Ovary (tissue), 9 donors: Measurements from ENCODE around the gene RFX3. TPM values are rescaled to one million over a fixed set of nuclear protein-coding genes. Genes with fewer than 3 reads are reported as not detected.

Source experiments
- DNase-seq, 5 donors: peaks; one replicate each; pipeline ENCODE4 v3.0.0-alpha.2; 2019 to 2020
- H3K27ac ChIP-seq, 2 donors: fragments of 200-600 bp; one replicate each; pipeline versions ENCODE4 v1.5.1 to v1.8.0; 2019 to 2022
- H3K27me3 ChIP-seq: fragments of 200-600 bp; one replicate; pipeline ENCODE4 v1.8.0; 2022
- H3K36me3 ChIP-seq: fragments of 200-600 bp; sonication (generic); one replicate; pipeline ENCODE4 v1.5.1; 2019
- H3K4me1 ChIP-seq: one replicate; pipeline ENCODE4 v1.8.1; 2013; ENCODE audit warnings: mild to moderate bottlenecking, moderate library complexity; ENCODE audit not compliant: insufficient read depth
- H3K4me3 ChIP-seq: fragments of 200-600 bp; sonication (generic); one replicate; pipeline ENCODE4 v1.5.1; 2017
- H3K9me3 ChIP-seq, 2 donors: fragments of 200-600 bp in 1 of 2; sonication (generic) in 1 of 2; one replicate each; pipeline versions ENCODE4 v1.5.1 to v1.8.1; 2013 to 2019; ENCODE audit warnings: mild to moderate bottlenecking in 1 of 2, moderate library complexity in 1 of 2
- EP300 ChIP-seq: sonication (generic); formaldehyde crosslinking; IDR thresholded peaks from one replicate; pipeline ENCODE4 v1.6.1; 2017; ENCODE audit warnings: antibody characterized with exemption
- POLR2A ChIP-seq: fragments of 450-650 bp; IDR thresholded peaks from one replicate; pipeline ENCODE4 v1.6.1; 2017; ENCODE audit warnings: antibody characterized with exemption, mild to moderate bottlenecking, moderate library complexity
- WGBS, 3 donors: extraction: QIAGEN DNeasy Blood & Tissue Kit in 1 of 3; methylation state at CpG; one replicate each; pipeline versions ENCODE4 v1.1.5 to v1.1.7; 2013 to 2017; 5-methylcytosine and 5-hydroxymethylcytosine counted together
- intact Hi-C, 4 donors: fragments of 100-400 bp; cut with DNase I; formaldehyde crosslinking; loops; one replicate each; pipeline versions ENCODE4 v1.11.0 to v1.15.1; 2022 to 2023
- polyA plus RNA-seq, 2 donors: library from polyadenylated mRNA; stranded (reverse); fragments of 200-250 nt in 1 of 2; fragments of 350-450 nt in 1 of 2; fragmentation: Illumina TruSeq in 1 of 2; extraction: RNeasy Lipid Tissue Mini Kit (QIAGEN cat#74804) in 1 of 2; gene quantifications; one replicate each; pipeline ENCODE4 v1.2.3, GENCODE V29; 2013 to 2014
- total RNA-seq, 7 donors: library from RNA; depleted of rRNA in 2 of 7; stranded (reverse); fragments of >200 nt in 2 of 7; fragmentation: NEBNext Ultra II Directional in 3 of 7; extraction: Animal tissue kit (Norgen Biotek cat#: 25700) in 3 of 7; gene quantifications; one replicate each; pipeline versions ENCODE4 v1.1.0 to v1.2.4, GENCODE V29; 2016 to 2023
- TF ChIP-seq, protein P1 (sequence below), 3 donors: fragments of 450-650 bp in 2 of 3; fragments of 200-600 bp in 1 of 3; IDR thresholded peaks; one replicate each; pipeline versions ENCODE4 v1.5.1 to v1.8.0; 2016 to 2022; ENCODE audit warnings: antibody characterized with exemption in 3 of 3, mild to moderate bottlenecking in 1 of 3
- donor health status: DM: no; HTN: no; CAD: no; lungs with moderate emphysema.
- donor health status: DM: no; HTN: no; CAD: no.
- donor health status: Bipolar disorder and iron deficiency.
- donor health status: DM: yes; HTN: yes; CAD: no.
- donor health status: DM: no; HTN: no; CAD: no.
- donor health status: DM: yes; HTN: yes; CAD: no.

Gene RFX3
- total and polyA plus RNA-seq, 9 donors = 2.6 to 22.7 (median 15.4) TPM

DNA sequence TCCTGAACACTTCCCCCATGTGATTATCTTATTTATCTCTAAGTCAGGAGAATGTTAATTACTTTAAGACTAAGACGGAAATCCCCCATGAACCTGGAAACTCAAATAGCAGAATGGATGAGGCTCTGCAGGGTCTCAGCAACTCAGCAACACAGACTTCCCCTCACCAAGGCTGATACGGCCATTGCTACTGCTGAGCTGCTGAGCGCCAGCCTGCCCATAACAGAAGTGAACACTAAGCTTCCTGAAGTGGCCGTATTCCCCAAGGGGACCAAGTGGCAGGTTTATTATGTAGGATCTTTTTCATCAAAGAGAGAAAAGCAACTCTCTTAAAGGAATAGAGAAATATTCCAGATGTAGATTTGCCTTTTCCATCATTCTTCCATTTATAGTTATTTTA, 311.1 kb downstream of the RFX3 start:
- no peak overlapping the region for H3K27ac ChIP-seq
- no peaks in the 10 kb centered on the region for H3K4me1 ChIP-seq
- intact Hi-C loops = no loop called here
- TF ChIP-seq, protein P1, sequence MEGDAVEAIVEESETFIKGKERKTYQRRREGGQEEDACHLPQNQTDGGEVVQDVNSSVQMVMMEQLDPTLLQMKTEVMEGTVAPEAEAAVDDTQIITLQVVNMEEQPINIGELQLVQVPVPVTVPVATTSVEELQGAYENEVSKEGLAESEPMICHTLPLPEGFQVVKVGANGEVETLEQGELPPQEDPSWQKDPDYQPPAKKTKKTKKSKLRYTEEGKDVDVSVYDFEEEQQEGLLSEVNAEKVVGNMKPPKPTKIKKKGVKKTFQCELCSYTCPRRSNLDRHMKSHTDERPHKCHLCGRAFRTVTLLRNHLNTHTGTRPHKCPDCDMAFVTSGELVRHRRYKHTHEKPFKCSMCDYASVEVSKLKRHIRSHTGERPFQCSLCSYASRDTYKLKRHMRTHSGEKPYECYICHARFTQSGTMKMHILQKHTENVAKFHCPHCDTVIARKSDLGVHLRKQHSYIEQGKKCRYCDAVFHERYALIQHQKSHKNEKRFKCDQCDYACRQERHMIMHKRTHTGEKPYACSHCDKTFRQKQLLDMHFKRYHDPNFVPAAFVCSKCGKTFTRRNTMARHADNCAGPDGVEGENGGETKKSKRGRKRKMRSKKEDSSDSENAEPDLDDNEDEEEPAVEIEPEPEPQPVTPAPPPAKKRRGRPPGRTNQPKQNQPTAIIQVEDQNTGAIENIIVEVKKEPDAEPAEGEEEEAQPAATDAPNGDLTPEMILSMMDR (IDR thresholded peaks at IDR 0.05) = no peak
- TF ChIP-seq EP300 (no peak), POLR2A (no peak)
- H3K36me3 ChIP-seq = no peaks in the 10 kb centered on the region
- H3K9me3 ChIP-seq = no peaks in the 10 kb centered on the region
- no peak for DNase-seq
- no peaks in the 10 kb centered on the region for H3K27me3 ChIP-seq
- 44 to 52% (median 47%) methylated on average over 4 of the region's 4 CpGs for WGBS, 3 donors
- H3K4me3 ChIP-seq = no peak overlapping the region

DNA sequence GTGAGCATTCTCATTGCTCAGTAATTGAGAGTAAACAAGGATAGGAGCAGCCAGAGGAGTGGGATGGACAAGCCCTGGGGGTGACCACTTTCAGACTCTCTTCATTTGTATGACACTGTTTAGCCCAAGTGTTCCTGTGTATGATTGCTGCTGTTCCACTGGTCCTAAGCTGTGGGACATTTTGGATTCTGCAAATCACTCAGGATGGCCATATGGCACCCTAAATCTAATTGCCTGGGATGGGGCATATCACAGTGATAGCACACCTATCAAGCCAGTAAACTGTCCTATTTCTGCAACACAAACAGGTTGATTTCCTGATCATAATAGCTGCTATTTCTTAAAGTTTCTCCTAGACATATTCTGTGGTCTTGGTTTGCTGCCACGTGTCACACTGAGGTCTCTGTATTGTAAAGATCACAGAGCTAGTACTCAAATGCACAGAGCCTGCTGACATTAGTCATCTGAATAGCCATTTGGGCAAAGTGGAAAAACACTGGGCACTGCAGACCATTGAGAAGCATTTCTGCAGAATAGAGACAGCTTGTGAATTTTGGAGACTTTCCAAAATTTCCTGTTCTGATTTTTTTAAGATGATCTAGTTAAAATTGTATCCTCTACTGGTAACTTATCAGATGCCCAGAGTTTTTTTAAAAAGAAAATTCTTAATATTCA, 320.2 kb downstream of the RFX3 start:
- no peak for DNase-seq
- H3K36me3 ChIP-seq = no peaks in the 10 kb centered on the region
- H3K9me3 ChIP-seq = no peaks in the 10 kb centered on the region
- no peak overlapping the region for H3K27ac ChIP-seq
- intact Hi-C loops = no loop called here
- no peaks in the 10 kb centered on the region for H3K4me1 ChIP-seq
- H3K27me3 ChIP-seq = no peaks in the 10 kb centered on the region
- TF ChIP-seq POLR2A (no peak), EP300 (no peak)
- TF ChIP-seq, protein P1 (IDR thresholded peaks at IDR 0.05) = no peak
- 71 to 73% (median 71%) methylated on average over 1 of the region's 1 CpG for WGBS, 3 donors
- no peak overlapping the region for H3K4me3 ChIP-seq

- Histone ChIP-seq H3K4me1 (no peaks in the 10 kb centered on the region), H3K36me3 (no peaks in the 10 kb centered on the region), H3K27ac (no peak overlapping the region), H3K4me3 (no peak overlapping the region), H3K27me3 (no peaks in the 10 kb centered on the region), H3K9me3 (no peaks in the 10 kb centered on the region)
- intact Hi-C loops = no loop called here
- 88 to 92% (median 92%) methylated on average over 4 of the region's 4 CpGs for WGBS, 3 donors
- no peak for DNase-seq
- no peak for TF ChIP-seq POLR2A
- TF ChIP-seq, protein P1 (IDR thresholded peaks at IDR 0.05) = no peak
Measured at GRCh38 chr9:3200331-3200774, 325.4 kb downstream of the RFX3 start.

DNA sequence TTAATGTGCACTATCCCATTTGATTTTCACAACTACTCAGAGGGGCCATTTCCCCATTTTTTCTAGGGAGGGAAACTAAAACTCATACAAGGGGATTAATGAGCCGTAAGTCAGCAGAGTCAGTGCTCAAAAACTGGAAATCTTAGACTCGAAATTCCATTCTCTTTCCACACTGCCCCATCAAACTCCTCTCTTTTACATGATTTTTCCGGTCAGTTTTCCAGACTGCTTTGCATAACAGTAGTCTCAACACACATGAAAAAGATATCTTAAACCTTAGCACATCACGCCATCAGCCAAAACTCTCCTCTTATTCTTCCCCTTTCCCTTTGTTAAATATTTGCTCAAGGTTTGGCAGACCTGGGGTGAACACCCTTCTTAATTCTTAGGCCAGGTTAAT, 332.0 kb downstream of the RFX3 start:
- WGBS, 3 donors = 82 to 91% (median 84%) methylated on average over 4 of the region's 4 CpGs
- DNase-seq = no peak
- Histone ChIP-seq H3K4me3 (no peak overlapping the region), H3K36me3 (no peaks in the 10 kb centered on the region), H3K9me3 (no peaks in the 10 kb centered on the region), H3K27ac (no peak overlapping the region), H3K4me1 (no peaks in the 10 kb centered on the region), H3K27me3 (no peaks in the 10 kb centered on the region)
- TF ChIP-seq EP300 (no peak), POLR2A (no peak)
- TF ChIP-seq, protein P1 (IDR thresholded peaks at IDR 0.05) = no peak
- intact Hi-C loops = no loop called here
